SIG-M5 (cell line): Measurements from ENCODE around the gene GRK2.
A peak's percentile ranks its signal among the peaks of the same experiment; 100 is the strongest.

Source experiments
- DNase-seq: peaks from one replicate; lab custom pipeline; 2025; lab: John Stamatoyannopoulos, UW

The GRK2 gene

DNA sequence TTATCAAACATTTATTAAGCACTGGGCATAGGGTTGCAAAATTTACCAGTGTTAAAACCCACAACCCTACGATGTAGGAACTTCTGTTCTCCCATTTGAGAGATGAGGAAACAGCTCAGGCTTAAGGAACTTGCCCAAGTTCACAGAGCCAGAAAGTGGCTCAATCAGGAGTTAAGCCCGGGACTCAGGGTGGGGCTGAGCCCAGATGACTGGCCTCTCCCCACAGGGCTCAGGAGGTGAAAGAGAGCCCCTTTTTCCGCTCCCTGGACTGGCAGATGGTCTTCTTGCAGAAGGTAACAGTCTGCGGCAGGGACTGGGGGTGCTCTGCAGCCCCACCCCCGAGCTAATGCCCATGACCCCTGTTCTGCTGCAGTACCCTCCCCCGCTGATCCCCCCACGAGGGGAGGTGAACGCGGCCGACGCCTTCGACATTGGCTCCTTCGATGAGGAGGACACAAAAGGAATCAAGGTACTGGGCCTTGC lies 17.2 kb downstream of the GRK2 start:
- DNase-seq = peak; percentile 75

DNA sequence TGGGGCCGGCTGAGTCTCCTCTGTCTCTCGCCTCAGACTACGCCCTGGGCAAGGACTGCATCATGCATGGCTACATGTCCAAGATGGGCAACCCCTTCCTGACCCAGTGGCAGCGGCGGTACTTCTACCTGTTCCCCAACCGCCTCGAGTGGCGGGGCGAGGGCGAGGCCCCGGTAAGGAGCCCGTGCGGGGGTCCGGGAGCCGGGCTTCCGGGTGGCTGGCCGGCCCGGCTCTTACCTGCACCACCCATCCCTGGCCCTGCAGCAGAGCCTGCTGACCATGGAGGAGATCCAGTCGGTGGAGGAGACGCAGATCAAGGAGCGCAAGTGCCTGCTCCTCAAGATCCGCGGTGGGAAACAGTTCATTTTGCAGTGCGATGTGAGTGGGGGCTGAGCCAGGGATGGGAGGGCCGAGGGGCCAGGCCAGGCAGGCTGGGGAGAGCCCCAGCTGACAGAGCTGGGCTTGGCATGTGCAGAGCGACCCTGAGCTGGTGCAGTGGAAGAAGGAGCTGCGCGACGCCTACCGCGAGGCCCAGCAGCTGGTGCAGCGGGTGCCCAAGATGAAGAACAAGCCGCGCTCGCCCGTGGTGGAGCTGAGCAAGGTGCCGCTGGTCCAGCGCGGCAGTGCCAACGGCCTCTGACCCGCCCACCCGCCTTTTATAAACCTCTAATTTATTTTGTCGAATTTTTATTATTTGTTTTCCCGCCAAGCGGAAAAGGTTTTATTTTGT lies 18.7 kb downstream of the GRK2 start:
- DNase-seq = no peak

- DNase-seq = no peak
These were observed 19.5 kb downstream of the GRK2 start for GRCh38 chr11:67285541-67286498.

DNA sequence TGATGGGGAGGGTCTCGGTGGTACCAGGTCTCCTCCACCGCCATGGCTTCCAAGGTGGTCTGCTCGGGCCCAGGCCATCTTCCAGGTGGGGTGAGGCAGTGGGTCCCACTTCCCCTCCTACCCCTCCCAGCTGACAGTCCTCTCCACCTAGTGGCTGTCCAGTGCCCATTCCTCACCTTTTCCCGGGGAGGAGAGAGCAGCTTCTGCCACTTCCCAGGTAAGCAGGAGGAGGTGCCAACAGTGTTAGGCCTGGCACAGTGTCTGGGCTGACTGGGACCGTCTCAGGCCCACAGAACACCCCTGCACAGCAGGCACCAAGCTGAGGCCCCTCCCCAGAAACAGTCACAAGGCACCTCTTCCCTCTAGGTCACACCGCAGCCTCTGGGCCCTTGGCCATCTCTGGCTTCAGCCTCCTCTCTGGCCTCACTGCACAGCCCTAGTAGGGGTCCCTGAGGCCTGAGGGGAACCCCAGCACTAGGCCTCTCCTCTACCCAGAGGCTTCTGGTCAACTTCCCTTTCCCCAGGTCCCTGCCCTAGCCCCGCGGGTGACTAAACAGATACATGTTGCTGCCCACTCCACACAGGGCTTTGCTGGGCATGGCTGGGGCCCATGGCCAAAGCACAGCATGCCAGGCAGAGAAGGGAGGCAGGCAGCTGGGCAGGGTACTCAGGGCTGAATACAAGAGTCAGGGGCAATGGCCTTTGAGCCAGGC lies 20.5 kb downstream of the GRK2 start:
- no peak for DNase-seq

GRCh38 chr11:67287355-67288197 lies 21.3 kb downstream of the GRK2 start:
- no peak for DNase-seq

DNA sequence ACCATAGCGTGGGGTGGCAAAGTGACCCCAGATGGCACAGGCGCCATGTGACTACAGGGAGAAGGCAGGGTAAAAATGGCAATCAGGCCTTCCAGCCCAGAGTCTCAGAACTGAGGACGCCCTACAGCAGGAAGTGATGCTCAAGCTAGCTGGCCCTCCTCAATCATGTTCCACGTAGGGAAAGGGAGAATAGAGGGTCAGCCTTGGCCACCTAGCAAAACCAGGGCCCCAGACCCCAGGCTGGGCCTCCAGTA lies 21.9 kb downstream of the GRK2 start:
- no peak for DNase-seq

DNA sequence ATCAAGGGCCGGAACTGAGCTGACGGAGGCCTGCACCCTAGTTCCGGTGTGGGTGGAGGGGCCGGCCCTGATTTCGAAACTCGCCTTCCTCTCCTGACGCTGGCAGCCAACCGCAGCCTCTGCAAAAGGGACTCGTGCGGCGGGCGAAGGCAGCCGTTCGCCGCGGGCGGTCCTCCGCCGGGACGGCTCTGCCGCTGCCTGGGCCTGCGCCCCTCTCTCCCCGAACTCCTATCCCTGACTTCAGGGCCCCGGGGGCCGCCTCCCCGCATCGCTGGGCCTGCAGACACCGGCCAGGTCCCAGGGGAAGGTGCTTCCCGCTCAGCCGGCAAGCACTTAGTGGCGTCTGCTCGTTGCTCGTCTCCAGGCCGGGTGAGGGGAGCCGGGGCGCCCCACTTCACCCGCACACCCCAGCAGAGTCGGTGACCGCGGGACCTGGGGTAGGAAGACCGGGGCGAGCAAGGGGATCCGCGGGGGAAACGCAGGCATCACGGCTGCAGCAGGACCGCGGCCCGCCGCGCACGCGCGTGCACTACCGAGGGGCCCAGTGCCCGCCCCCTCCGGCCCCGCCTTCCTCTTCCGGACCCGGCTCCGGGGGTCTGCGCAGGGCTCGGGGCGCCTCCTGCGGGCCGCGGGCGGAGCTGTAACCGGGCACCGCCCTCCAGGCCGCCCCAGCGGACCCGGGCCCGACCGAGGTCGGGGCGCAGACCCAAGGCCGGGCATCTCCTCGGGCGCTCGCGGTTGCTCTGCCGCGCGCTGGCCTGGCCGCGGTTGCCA lies 22.4 kb downstream of the GRK2 start:
- peak; percentile 91 for DNase-seq

GRCh38 chr11:67289226-67289650 lies 23.0 kb downstream of the GRK2 start, which contains the start of gene ANKRD13D:
TSS of gene ANKRD13D (plus strand) at chr11:67289303. CDS start at chr11:67289461, 158 bp downstream.
- no peak for DNase-seq

DNA sequence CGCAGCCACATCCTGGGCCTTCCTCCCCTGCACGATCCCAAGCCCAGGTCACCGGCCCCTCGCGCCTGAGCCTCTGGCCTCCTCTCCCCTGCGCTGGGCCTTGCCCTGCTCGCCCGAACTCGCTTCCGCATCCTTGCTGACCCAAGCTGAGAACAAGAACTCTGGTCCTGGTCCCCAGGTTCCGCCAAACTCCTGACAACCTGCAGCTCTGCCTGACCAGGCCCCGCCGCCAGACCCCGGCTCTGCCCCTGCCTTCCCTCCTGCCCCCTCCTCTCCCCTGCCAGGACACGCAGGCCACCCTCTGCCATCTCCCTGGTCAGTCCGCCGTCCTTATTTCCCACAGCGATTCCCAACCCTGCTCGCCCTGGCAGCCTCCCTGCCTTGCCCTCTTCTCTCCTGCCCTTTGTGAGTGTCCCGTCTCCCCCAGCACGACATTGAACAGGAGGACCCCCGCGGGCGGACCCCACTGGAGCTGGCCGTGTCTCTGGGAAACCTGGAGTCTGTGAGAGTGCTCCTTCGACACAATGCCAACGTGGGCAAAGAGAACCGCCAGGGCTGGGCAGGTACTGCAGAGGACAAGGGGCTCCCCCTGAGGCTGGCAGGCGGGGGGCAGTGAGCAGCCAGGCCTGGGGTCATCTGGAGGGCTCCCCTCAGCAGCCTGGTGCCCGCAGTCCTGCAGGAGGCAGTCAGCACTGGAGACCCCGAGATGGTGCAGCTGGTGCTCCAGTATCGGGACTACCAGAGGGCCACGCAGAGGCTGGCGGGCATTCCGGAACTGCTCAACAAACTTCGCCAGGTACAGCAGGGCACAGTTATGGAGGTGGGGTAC lies 23.6 kb downstream of the GRK2 start:
- no peak for DNase-seq

DNA sequence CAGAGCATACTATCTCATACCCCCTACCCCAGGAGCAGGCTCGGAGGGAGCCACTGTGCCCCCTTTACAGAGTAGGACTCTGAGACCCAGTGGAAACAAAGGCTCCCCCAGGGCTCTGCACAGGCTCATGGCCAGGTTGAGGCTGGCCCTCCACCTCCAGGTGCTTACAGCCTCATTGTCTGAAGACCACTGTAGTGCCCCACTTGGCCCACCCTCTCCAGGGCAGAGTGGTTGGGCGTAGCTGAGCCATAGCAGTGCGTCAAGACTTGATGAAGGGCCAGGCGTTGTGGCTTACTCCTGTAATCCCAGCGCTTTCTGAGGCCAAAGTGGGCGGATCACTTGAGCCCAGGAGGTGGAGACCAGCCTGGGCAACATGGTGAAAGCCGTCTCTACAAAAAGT lies 24.5 kb downstream of the GRK2 start:
- no peak for DNase-seq

- no peak for DNase-seq
These were observed 25.5 kb downstream of the GRK2 start for GRCh38 chr11:67291481-67292381.

DNA sequence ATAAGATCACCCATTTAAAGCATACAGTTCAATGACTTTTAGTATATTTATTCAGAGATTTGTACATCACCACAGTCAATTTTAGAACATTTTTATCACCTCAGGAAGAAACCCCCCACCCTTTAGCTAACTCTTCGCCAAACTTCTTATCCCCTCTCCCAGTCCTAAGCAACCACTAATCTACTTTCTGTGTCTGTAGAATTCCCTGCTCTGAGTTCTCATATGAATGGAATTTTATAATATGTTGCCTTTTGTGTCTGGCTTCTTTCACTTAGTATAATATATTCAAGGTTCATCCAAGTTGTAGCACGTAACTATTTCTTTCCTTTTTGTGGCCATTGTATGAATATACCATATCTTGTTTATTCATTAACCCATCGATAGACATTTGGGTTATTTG lies 26.4 kb downstream of the GRK2 start:
- DNase-seq = no peak

DNA sequence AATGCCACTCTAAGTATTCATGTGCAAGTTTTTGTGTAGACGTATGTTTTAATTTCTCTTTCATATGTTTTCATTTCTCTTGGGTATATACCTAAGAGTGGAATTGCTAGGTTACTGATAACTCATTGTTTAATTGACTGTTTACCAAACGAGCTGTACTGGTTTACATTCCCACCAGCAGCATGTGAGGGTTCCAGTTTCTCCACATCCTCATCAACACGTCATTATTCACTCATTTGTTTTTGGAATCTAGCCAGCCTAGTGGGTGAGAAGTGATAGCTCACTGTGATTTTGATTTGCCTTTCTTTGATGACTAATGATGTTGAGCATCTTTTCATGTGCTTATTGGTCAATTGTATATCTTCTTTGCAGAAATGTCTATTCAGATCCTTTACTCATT lies 26.8 kb downstream of the GRK2 start:
- DNase-seq = no peak

GRCh38 chr11:67295846-67296245 lies 29.6 kb downstream of the GRK2 start:
- DNase-seq = no peak

GRCh38 chr11:67298786-67299185 lies 32.5 kb downstream of the GRK2 start:
- no peak for DNase-seq

- DNase-seq = no peak
These were observed 33.4 kb downstream of the GRK2 start for GRCh38 chr11:67299471-67300191.

DNA sequence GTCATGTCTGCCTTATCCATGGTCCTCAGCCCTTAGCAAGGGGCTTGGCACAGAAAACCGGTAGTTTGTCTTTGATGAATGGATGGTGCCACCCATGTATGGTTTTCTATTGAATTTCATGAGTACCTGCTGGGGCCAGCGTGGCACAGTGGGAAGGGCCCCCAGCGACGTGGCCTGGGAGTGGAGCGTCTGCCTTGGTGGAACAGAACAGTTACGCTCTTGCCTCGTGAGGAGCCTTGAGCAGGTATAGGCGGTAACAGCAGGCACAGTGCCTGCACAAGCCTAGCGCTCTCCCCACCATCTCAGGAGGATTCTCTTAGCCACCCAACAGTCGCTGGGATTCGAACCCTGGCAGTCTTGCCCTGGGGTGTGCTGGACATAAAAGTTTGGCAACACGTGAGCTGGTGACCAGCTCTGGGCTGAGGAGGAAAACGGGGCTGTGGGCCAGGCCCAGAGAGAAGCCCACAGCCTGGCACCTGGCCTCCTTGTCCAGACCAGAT lies 34.0 kb downstream of the GRK2 start:
- no peak for DNase-seq

DNA sequence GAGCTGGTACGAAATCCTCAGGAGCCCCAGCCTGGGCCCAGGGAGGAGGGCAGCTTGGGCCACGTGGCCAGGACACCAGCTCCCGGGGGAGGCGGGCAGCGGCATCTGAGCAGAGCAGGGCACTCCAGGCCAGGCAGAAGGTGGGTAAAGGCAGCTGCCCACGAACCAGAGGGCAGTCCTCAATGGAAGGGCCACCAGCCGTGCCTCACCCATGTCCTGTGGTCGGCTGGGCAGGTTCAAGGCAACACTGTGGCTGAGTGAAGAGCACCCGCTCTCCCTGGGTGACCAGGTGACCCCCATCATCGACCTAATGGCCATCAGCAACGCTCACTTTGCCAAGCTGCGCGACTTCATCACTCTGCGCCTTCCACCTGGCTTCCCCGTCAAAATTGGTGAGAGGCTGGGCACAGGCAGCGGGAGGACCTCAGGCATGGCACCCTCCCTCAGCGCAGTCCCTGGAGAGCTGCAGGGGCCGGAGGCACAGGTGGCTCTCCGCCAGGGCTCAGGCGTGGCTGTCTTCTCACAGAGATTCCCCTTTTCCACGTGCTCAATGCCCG lies 34.6 kb downstream of the GRK2 start:
- DNase-seq = no peak
